ENCODE data around the gene LDLRAD4.

The LDLRAD4 gene

DNA sequence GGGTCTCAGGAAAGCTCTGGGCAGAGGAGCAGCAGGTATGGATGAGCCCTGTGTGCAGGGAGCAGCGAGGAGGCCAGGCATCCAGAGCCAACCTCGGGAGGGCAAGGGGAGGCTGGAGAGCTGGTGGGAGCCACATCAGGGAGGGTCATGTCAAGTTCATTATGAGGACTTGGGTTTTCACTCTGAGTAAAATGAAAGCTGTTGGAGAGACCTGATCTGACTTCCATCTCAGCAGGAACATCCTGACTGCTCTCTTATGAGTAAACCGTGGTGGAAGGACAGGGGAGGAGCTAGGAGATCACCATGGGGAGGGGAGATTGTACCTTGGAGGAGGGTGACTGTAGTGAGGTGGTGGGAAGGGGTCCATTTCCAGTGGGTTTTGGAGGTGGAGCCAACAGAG is 209.8 kb downstream of the LDLRAD4 start:
- Histone ChIP-seq H3K4ac (ENCODE audit: low read length) (no peak overlapping the region), H3K9ac (ENCODE audit: low read depth, low read length, poor library complexity) (no peak overlapping the region), H3K36me3 (replicated peaks in 1 of 2; ENCODE audit: control insufficient read depth in 2 of 2, insufficient read depth in 2 of 2, low read length in 2 of 2) (no peaks in the 10 kb centered on the region), H3K4me3 (ENCODE audit: low read length in 2 of 2) (no peak overlapping the region), H3K4me2 (ENCODE audit: insufficient read depth, low read length, poor library complexity, severe bottlenecking) (no peak overlapping the region), H2AFZ (ENCODE audit: low read length) (no peak overlapping the region), H3K9me3 (replicated peaks in 1 of 2; ENCODE audit: control insufficient read depth in 2 of 2, insufficient read depth in 1 of 2, low read depth in 1 of 2, low read length in 2 of 2) (no peaks in the 10 kb centered on the region), H4K91ac (ENCODE audit: low read depth, low read length, poor library complexity) (no peak overlapping the region), H3K18ac (ENCODE audit: low read length) (no peak overlapping the region), H3K27me3 (ENCODE audit: control insufficient read depth in 3 of 3, insufficient read depth in 3 of 3, low read depth in 1 of 3, low read length in 3 of 3) (no peaks in the 10 kb centered on the region), H2AK5ac (ENCODE audit: low read depth, low read length) (no peak overlapping the region), H2BK5ac (ENCODE audit: low read length) (no peak overlapping the region), H3K14ac (ENCODE audit: low read length) (no peak overlapping the region), H3K4me1 (ENCODE audit: control insufficient read depth in 2 of 2, insufficient read depth in 1 of 2, low read depth in 1 of 2, low read length in 2 of 2) (peaks cover 0 to 6% of the 10 kb centered on the region in 2 donors), H2BK12ac (ENCODE audit: low read length) (no peak overlapping the region), H3K27ac (replicated peaks; ENCODE audit: low read length) (no peak overlapping the region), H4K8ac (ENCODE audit: low read depth, low read length) (no peak overlapping the region), H3K23ac (ENCODE audit: low read depth, low read length, poor library complexity) (no peak overlapping the region), H2BK15ac (ENCODE audit: low read length) (no peak overlapping the region), H3K79me1 (ENCODE audit: low read depth, low read length) (no peaks in the 10 kb centered on the region), H2BK120ac (ENCODE audit: low read depth, low read length) (no peak overlapping the region)
- no CpG with 5 or more reads among the region's 3 CpGs for WGBS, 2 donors (ENCODE audit: extremely low coverage in 2 of 2, insufficient read length in 2 of 2, insufficient replicate concordance in 1 of 2)
- DNase-seq (ENCODE audit: low spot score) = no peak

- no peaks in the 10 kb centered on the region for H3K27me3 ChIP-seq (ENCODE audit: control insufficient read depth in 3 of 3, insufficient read depth in 3 of 3, low read depth in 1 of 3, low read length in 3 of 3)
- H3K9ac ChIP-seq (ENCODE audit: low read depth, low read length, poor library complexity) = no peak overlapping the region
- H3K14ac ChIP-seq (ENCODE audit: low read length) = no peak overlapping the region
- H3K27ac ChIP-seq (replicated peaks; ENCODE audit: low read length) = no peak overlapping the region
- H3K9me3 ChIP-seq (replicated peaks in 1 of 2; ENCODE audit: control insufficient read depth in 2 of 2, insufficient read depth in 1 of 2, low read depth in 1 of 2, low read length in 2 of 2) = no peaks in the 10 kb centered on the region
- H3K18ac ChIP-seq (ENCODE audit: low read length) = no peak overlapping the region
- peaks cover 0 to 6% of the 10 kb centered on the region in 2 donors for H3K4me1 ChIP-seq (ENCODE audit: control insufficient read depth in 2 of 2, insufficient read depth in 1 of 2, low read depth in 1 of 2, low read length in 2 of 2)
- H2BK15ac ChIP-seq (ENCODE audit: low read length) = no peak overlapping the region
- H2BK120ac ChIP-seq (ENCODE audit: low read depth, low read length) = no peak overlapping the region
- no peak for DNase-seq (ENCODE audit: low spot score)
- H3K4ac ChIP-seq (ENCODE audit: low read length) = no peak overlapping the region
- H4K8ac ChIP-seq (ENCODE audit: low read depth, low read length) = no peak overlapping the region
- no peak overlapping the region for H2BK12ac ChIP-seq (ENCODE audit: low read length)
- H3K36me3 ChIP-seq (replicated peaks in 1 of 2; ENCODE audit: control insufficient read depth in 2 of 2, insufficient read depth in 2 of 2, low read length in 2 of 2) = no peaks in the 10 kb centered on the region
- H2BK5ac ChIP-seq (ENCODE audit: low read length) = no peak overlapping the region
- no peak overlapping the region for H3K23ac ChIP-seq (ENCODE audit: low read depth, low read length, poor library complexity)
- H2AFZ ChIP-seq (ENCODE audit: low read length) = no peak overlapping the region
- no peak overlapping the region for H4K91ac ChIP-seq (ENCODE audit: low read depth, low read length, poor library complexity)
- H3K4me2 ChIP-seq (ENCODE audit: insufficient read depth, low read length, poor library complexity, severe bottlenecking) = no peak overlapping the region
- no peaks in the 10 kb centered on the region for H3K79me1 ChIP-seq (ENCODE audit: low read depth, low read length)
- no peak overlapping the region for H2AK5ac ChIP-seq (ENCODE audit: low read depth, low read length)
- peak overlapping the region in 1 of 2 donors; percentile 35 for H3K4me3 ChIP-seq (ENCODE audit: low read length in 2 of 2)
- WGBS, 2 donors (ENCODE audit: extremely low coverage in 2 of 2, insufficient read length in 2 of 2, insufficient replicate concordance in 1 of 2) = no CpG with 5 or more reads among the region's 5 CpGs
These were observed 210.5 kb downstream of the LDLRAD4 start for GRCh38 chr18:13429016-13429415.

- Histone ChIP-seq H3K79me1 (ENCODE audit: low read depth, low read length) (no peaks in the 10 kb centered on the region), H3K18ac (ENCODE audit: low read length) (no peak overlapping the region), H2BK12ac (ENCODE audit: low read length) (no peak overlapping the region), H3K36me3 (replicated peaks in 1 of 2; ENCODE audit: control insufficient read depth in 2 of 2, insufficient read depth in 2 of 2, low read length in 2 of 2) (no peaks in the 10 kb centered on the region), H2AFZ (ENCODE audit: low read length) (no peak overlapping the region), H3K4ac (ENCODE audit: low read length) (no peak overlapping the region), H3K23ac (ENCODE audit: low read depth, low read length, poor library complexity) (no peak overlapping the region), H3K9me3 (replicated peaks in 1 of 2; ENCODE audit: control insufficient read depth in 2 of 2, insufficient read depth in 1 of 2, low read depth in 1 of 2, low read length in 2 of 2) (no peaks in the 10 kb centered on the region), H2BK120ac (ENCODE audit: low read depth, low read length) (no peak overlapping the region), H4K8ac (ENCODE audit: low read depth, low read length) (no peak overlapping the region), H2BK15ac (ENCODE audit: low read length) (no peak overlapping the region), H2AK5ac (ENCODE audit: low read depth, low read length) (no peak overlapping the region), H3K4me1 (ENCODE audit: control insufficient read depth in 2 of 2, insufficient read depth in 1 of 2, low read depth in 1 of 2, low read length in 2 of 2) (peaks cover 0 to 2% of the 10 kb centered on the region in 2 donors), H3K27me3 (ENCODE audit: control insufficient read depth in 3 of 3, insufficient read depth in 3 of 3, low read depth in 1 of 3, low read length in 3 of 3) (no peaks in the 10 kb centered on the region), H3K14ac (ENCODE audit: low read length) (no peak overlapping the region), H4K91ac (ENCODE audit: low read depth, low read length, poor library complexity) (no peak overlapping the region), H3K9ac (ENCODE audit: low read depth, low read length, poor library complexity) (no peak overlapping the region), H2BK5ac (ENCODE audit: low read length) (no peak overlapping the region), H3K4me3 (ENCODE audit: low read length in 2 of 2) (no peak overlapping the region), H3K27ac (replicated peaks; ENCODE audit: low read length) (no peak overlapping the region), H3K4me2 (ENCODE audit: insufficient read depth, low read length, poor library complexity, severe bottlenecking) (no peak overlapping the region)
- WGBS, 2 donors (ENCODE audit: extremely low coverage in 2 of 2, insufficient read length in 2 of 2, insufficient replicate concordance in 1 of 2) = no CpG with 5 or more reads among the region's 15 CpGs
- no peak for DNase-seq (ENCODE audit: low spot score)
These were observed 211.4 kb downstream of the LDLRAD4 start for GRCh38 chr18:13429884-13430510.

- no peak overlapping the region for H3K18ac ChIP-seq (ENCODE audit: low read length)
- H3K27ac ChIP-seq (replicated peaks; ENCODE audit: low read length) = no peak overlapping the region
- H3K9ac ChIP-seq (ENCODE audit: low read depth, low read length, poor library complexity) = no peak overlapping the region
- no peak overlapping the region for H2BK5ac ChIP-seq (ENCODE audit: low read length)
- H2BK12ac ChIP-seq (ENCODE audit: low read length) = no peak overlapping the region
- H4K8ac ChIP-seq (ENCODE audit: low read depth, low read length) = no peak overlapping the region
- no peaks in the 10 kb centered on the region for H3K4me1 ChIP-seq (ENCODE audit: control insufficient read depth in 2 of 2, insufficient read depth in 1 of 2, low read depth in 1 of 2, low read length in 2 of 2)
- no peak overlapping the region for H2AFZ ChIP-seq (ENCODE audit: low read length)
- no peak overlapping the region for H2BK120ac ChIP-seq (ENCODE audit: low read depth, low read length)
- no peaks in the 10 kb centered on the region for H3K27me3 ChIP-seq (ENCODE audit: control insufficient read depth in 3 of 3, insufficient read depth in 3 of 3, low read depth in 1 of 3, low read length in 3 of 3)
- no peak overlapping the region for H3K23ac ChIP-seq (ENCODE audit: low read depth, low read length, poor library complexity)
- no peak overlapping the region for H3K14ac ChIP-seq (ENCODE audit: low read length)
- no peak overlapping the region for H2AK5ac ChIP-seq (ENCODE audit: low read depth, low read length)
- no peak overlapping the region for H4K91ac ChIP-seq (ENCODE audit: low read depth, low read length, poor library complexity)
- no peak for DNase-seq (ENCODE audit: low spot score)
- H3K79me1 ChIP-seq (ENCODE audit: low read depth, low read length) = no peaks in the 10 kb centered on the region
- no peak overlapping the region for H3K4me2 ChIP-seq (ENCODE audit: insufficient read depth, low read length, poor library complexity, severe bottlenecking)
- no CpG with 5 or more reads among the region's 4 CpGs for WGBS, 2 donors (ENCODE audit: extremely low coverage in 2 of 2, insufficient read length in 2 of 2, insufficient replicate concordance in 1 of 2)
- no peak overlapping the region for H3K4me3 ChIP-seq (ENCODE audit: low read length in 2 of 2)
- no peaks in the 10 kb centered on the region for H3K9me3 ChIP-seq (replicated peaks in 1 of 2; ENCODE audit: control insufficient read depth in 2 of 2, insufficient read depth in 1 of 2, low read depth in 1 of 2, low read length in 2 of 2)
- no peak overlapping the region for H3K4ac ChIP-seq (ENCODE audit: low read length)
- no peak overlapping the region for H2BK15ac ChIP-seq (ENCODE audit: low read length)
- H3K36me3 ChIP-seq (replicated peaks in 1 of 2; ENCODE audit: control insufficient read depth in 2 of 2, insufficient read depth in 2 of 2, low read length in 2 of 2) = no peaks in the 10 kb centered on the region
These were observed 212.1 kb downstream of the LDLRAD4 start for GRCh38 chr18:13430663-13431062.
